ENCODE measurements around the gene CPA2. TPM values are rescaled to one million over a fixed set of nuclear protein-coding genes. Genes with fewer than 3 reads are reported as not detected.
"Not testable (repeated sequence)": the region's sequence is repeated elsewhere in the genome, so short reads cannot be mapped to it uniquely, and the experiment has no call there.

Gene CPA2
- total and polyA plus RNA-seq, 2 donors = 0.14 to 0.71 TPM

DNA sequence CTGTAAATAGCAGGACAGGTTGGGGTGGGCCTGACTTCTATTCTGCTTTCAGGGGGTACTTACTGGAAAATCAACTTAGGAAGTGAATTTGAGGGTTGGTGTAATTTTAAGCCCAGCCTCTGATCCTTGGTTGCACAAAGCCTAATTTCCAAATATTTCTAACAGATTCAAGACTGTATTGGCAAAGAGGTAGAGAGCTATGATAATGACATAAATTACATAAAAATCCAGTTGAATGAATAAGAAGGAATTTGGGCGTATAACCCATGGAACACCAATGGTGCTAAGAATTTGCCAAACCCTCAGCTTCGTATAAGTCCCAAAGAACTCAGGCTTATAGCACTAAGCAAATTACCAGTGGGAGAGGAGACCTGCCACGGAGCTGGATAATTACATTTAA is 38.2 kb downstream of the CPA2 start:
- Histone ChIP-seq H3K4me3 (ENCODE audit: low read length in 2 of 2) (no peak overlapping the region), H3K36me3 (ENCODE audit: control insufficient read depth in 2 of 2, insufficient read depth in 2 of 2, low read length in 1 of 2) (no peaks in the 10 kb centered on the region), H3K9me3 (ENCODE audit: control insufficient read depth in 2 of 2, insufficient read depth in 1 of 2, low read length in 1 of 2) (peaks cover 0 to 7% of the 10 kb centered on the region in 2 donors), H3K4me1 (ENCODE audit: control insufficient read depth in 2 of 2, insufficient read depth in 2 of 2, low read length in 2 of 2) (peaks cover 0 to 18% of the 10 kb centered on the region in 2 donors), H3K27ac (ENCODE audit: low read depth in 1 of 2, low read length in 1 of 2) (no peak overlapping the region), H3K27me3 (ENCODE audit: control insufficient read depth in 2 of 2, insufficient read depth in 1 of 2, low read length in 1 of 2) (no peaks in the 10 kb centered on the region)
- no peak for DNase-seq (ENCODE audit: low read depth in 6 of 9, low spot score in 9 of 9)
- 99% methylated on average over 3 of the region's 3 CpGs for WGBS

DNA sequence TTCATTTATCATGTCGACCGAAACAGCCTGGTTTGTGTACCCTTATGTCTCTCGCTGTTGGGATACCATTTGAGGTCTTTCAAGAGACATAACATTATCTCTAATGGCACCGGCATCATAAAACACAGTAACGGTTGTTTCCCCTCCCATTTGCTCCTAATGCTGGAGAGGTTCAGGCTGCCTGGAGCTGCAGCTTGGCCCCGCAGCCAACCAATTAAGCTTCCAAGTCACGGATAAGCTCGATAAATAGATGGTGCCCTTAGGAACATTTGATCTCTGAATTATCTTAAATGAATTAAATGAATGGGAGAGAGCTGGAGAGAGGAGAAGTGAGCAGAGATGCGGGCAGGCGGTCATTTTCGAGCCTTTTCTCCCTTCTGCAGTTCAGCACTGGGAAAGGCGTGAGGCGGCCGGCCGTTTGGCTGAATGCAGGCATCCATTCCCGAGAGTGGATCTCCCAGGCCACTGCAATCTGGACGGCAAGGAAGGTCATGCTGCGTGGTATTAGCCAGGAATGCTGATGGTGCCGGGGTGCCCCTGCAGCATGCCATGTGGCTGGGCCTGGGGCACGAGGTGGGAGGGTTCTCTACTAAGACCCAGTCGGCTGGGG is 38.9 kb downstream of the CPA2 start:
- no peaks in the 10 kb centered on the region for H3K27me3 ChIP-seq (ENCODE audit: control insufficient read depth in 2 of 2, insufficient read depth in 1 of 2, low read length in 1 of 2)
- peaks cover 0 to 20% of the 10 kb centered on the region in 2 donors for H3K4me1 ChIP-seq (ENCODE audit: control insufficient read depth in 2 of 2, insufficient read depth in 2 of 2, low read length in 2 of 2)
- H3K27ac ChIP-seq (ENCODE audit: low read depth in 1 of 2, low read length in 1 of 2) = no peak overlapping the region
- no peak for DNase-seq (ENCODE audit: low read depth in 6 of 9, low spot score in 9 of 9)
- peaks cover 0 to 4% of the 10 kb centered on the region in 2 donors for H3K9me3 ChIP-seq (ENCODE audit: control insufficient read depth in 2 of 2, insufficient read depth in 1 of 2, low read length in 1 of 2)
- 97% methylated on average over 21 of the region's 21 CpGs for WGBS
- H3K36me3 ChIP-seq (ENCODE audit: control insufficient read depth in 2 of 2, insufficient read depth in 2 of 2, low read length in 1 of 2) = no peaks in the 10 kb centered on the region
- H3K4me3 ChIP-seq (ENCODE audit: low read length in 2 of 2) = no peak overlapping the region

DNA sequence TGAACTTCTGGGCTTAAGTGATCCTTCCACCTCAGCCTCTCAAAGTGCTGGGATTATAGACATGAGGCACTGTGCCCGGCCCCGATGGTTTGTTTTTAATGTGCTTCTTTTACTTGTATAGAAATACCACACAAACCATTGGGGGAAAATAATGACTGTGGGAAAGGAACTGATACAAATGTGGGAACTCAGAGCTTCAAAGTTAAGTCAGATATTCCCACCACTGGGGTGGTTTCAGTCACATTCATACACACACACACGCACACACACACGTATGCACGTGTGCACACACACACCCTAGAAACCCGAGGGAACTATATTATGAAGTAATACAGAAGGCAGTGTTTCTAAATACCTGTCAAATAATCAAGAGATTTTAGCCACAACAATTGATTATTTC is 43.3 kb downstream of the CPA2 start:
- peaks cover 4 to 28% of the 10 kb centered on the region in 2 donors for H3K4me1 ChIP-seq (ENCODE audit: control insufficient read depth in 2 of 2, insufficient read depth in 2 of 2, low read length in 2 of 2)
- no peaks in the 10 kb centered on the region for H3K27me3 ChIP-seq (ENCODE audit: control insufficient read depth in 2 of 2, insufficient read depth in 1 of 2, low read length in 1 of 2)
- no peak for DNase-seq (ENCODE audit: low read depth in 6 of 9, low spot score in 9 of 9)
- no peaks in the 10 kb centered on the region for H3K36me3 ChIP-seq (ENCODE audit: control insufficient read depth in 2 of 2, insufficient read depth in 2 of 2, low read length in 1 of 2)
- WGBS = 16% methylated on average over 6 of the region's 6 CpGs
- no peaks in the 10 kb centered on the region for H3K9me3 ChIP-seq (ENCODE audit: control insufficient read depth in 2 of 2, insufficient read depth in 1 of 2, low read length in 1 of 2)
- peak overlapping the region in 1 of 2 donors; percentile 68 for H3K27ac ChIP-seq (ENCODE audit: low read depth in 1 of 2, low read length in 1 of 2)
- H3K4me3 ChIP-seq (ENCODE audit: low read length in 2 of 2) = no peak overlapping the region

DNA sequence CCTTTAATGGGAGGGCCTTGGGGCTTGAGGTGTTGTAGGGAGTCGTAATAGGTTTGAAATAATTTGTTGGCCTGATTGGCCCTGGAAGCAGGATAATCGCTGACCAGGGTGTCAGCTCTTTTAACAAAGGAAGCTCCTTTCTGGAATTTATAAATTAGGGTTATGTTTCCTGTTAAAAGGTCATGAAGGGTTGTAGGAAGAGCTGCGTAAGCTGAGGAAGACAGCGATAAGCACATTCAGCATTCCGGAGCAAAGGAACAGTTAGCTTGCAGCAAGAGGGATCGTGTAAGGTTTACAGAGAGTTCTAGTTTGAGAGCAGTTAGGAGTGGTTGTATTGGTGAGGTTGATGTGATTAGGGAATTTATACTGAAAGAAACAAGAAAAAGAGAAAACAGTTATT is 47.6 kb downstream of the CPA2 start:
- H3K9me3 ChIP-seq (ENCODE audit: control insufficient read depth in 2 of 2, insufficient read depth in 1 of 2, low read length in 1 of 2) = no peaks in the 10 kb centered on the region
- no peak overlapping the region for H3K4me3 ChIP-seq (ENCODE audit: low read length in 2 of 2)
- no peaks in the 10 kb centered on the region for H3K27me3 ChIP-seq (ENCODE audit: control insufficient read depth in 2 of 2, insufficient read depth in 1 of 2, low read length in 1 of 2)
- H3K4me1 ChIP-seq (ENCODE audit: control insufficient read depth in 2 of 2, insufficient read depth in 2 of 2, low read length in 2 of 2) = peaks cover 4 to 20% of the 10 kb centered on the region in 2 donors
- no peaks in the 10 kb centered on the region for H3K36me3 ChIP-seq (ENCODE audit: control insufficient read depth in 2 of 2, insufficient read depth in 2 of 2, low read length in 1 of 2)
- no peak overlapping the region for H3K27ac ChIP-seq (ENCODE audit: low read depth in 1 of 2, low read length in 1 of 2)
- 97% methylated on average over 6 of the region's 6 CpGs for WGBS
- no peak for DNase-seq (ENCODE audit: low read depth in 6 of 9, low spot score in 9 of 9)

DNA sequence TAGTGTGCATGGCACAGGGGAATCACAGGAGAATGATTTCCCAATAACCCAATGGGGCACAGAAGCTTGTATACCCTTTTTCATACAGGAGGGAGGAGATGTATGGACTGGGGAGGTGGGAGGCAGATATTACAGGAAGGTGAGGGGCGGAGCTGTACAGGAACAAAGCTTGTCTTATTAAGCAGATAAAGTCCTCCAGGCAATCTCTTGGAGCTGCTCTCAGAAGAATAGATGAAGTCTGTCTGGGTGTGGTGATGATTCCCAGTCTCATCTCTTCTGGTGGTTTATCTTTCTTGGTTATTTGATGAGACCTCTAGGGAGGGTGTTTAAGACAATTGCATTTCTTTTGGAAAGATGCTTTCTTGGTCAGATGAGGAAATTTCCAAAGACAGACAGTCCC is 52.9 kb downstream of the CPA2 start:
- H3K9me3 ChIP-seq (ENCODE audit: control insufficient read depth in 2 of 2, insufficient read depth in 1 of 2, low read length in 1 of 2) = no peaks in the 10 kb centered on the region
- H3K4me3 ChIP-seq (ENCODE audit: low read length in 2 of 2) = no peak overlapping the region
- H3K27ac ChIP-seq (ENCODE audit: low read depth in 1 of 2, low read length in 1 of 2) = no peak overlapping the region
- H3K27me3 ChIP-seq (ENCODE audit: control insufficient read depth in 2 of 2, insufficient read depth in 1 of 2, low read length in 1 of 2) = no peaks in the 10 kb centered on the region
- no peaks in the 10 kb centered on the region for H3K36me3 ChIP-seq (ENCODE audit: control insufficient read depth in 2 of 2, insufficient read depth in 2 of 2, low read length in 1 of 2)
- H3K4me1 ChIP-seq (ENCODE audit: control insufficient read depth in 2 of 2, insufficient read depth in 2 of 2, low read length in 2 of 2) = no peaks in the 10 kb centered on the region
- 100% methylated on average over 1 of the region's 1 CpG for WGBS
- DNase-seq (ENCODE audit: low read depth in 6 of 9, low spot score in 9 of 9) = no peak

DNA sequence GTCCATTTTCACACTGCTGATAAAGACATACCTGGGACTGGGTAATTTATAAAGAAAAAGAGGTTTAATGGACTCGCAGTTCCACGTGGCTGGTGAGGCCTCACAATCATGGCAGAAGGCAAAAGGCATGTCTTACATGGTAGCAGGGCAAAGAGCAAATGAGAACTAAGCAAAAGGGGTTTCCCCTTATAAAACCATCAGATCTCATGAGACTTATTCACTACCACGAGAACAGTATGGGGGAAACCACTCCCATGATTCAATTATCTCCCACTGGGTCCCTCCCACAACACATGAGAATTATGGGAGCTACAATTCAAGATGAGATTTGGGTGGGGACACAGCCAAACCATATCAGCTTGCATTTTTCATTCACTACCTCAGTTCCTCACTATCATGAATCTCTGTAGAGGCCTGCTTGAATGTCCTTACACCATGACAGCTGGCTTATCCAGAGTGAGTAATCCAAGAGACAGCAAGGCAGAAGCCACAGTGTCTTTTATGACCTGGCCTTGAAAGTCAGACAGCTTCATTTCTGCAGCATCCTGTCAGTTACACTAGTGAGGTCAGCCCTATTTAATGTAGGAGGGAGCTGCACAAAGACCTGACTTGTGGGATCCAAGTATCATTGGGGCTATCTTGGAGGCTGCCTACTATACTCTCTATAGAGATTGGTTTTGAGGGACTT is 55.0 kb downstream of the CPA2 start:
- not testable (repeated sequence) for DNase-seq (ENCODE audit: low read depth in 6 of 9, low spot score in 9 of 9); H3K4me1 ChIP-seq (ENCODE audit: control insufficient read depth in 2 of 2, insufficient read depth in 2 of 2, low read length in 2 of 2)
- WGBS = 94% methylated on average over 3 of the region's 3 CpGs

DNA sequence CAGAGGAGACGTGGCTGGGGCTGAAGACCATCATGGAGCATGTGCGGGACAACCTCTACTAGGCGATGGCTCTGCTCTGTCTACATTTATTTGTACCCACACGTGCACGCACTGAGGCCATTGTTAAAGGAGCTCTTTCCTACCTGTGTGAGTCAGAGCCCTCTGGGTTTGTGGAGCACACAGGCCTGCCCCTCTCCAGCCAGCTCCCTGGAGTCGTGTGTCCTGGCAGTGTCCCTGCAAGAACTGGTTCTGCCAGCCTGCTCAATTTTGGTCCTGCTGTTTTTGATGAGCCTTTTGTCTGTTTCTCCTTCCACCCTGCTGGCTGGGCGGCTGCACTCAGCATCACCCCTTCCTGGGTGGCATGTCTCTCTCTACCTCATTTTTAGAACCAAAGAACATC is 56.0 kb downstream of the CPA2 start:
- WGBS = 96% methylated on average over 7 of the region's 7 CpGs
- Histone ChIP-seq H3K27ac (ENCODE audit: low read depth in 1 of 2, low read length in 1 of 2) (no peak overlapping the region), H3K4me1 (ENCODE audit: control insufficient read depth in 2 of 2, insufficient read depth in 2 of 2, low read length in 2 of 2) (no peaks in the 10 kb centered on the region), H3K4me3 (ENCODE audit: low read length in 2 of 2) (no peak overlapping the region), H3K36me3 (ENCODE audit: control insufficient read depth in 2 of 2, insufficient read depth in 2 of 2, low read length in 1 of 2) (no peaks in the 10 kb centered on the region), H3K9me3 (ENCODE audit: control insufficient read depth in 2 of 2, insufficient read depth in 1 of 2, low read length in 1 of 2) (no peaks in the 10 kb centered on the region), H3K27me3 (ENCODE audit: control insufficient read depth in 2 of 2, insufficient read depth in 1 of 2, low read length in 1 of 2) (no peaks in the 10 kb centered on the region)
- no peak for DNase-seq (ENCODE audit: low read depth in 6 of 9, low spot score in 9 of 9)

More for the DNA sequence above, 55.0 kb downstream of the CPA2 start:
- not testable (repeated sequence) for H3K9me3 ChIP-seq (ENCODE audit: control insufficient read depth in 2 of 2, insufficient read depth in 1 of 2, low read length in 1 of 2); H3K27ac ChIP-seq (ENCODE audit: low read depth in 1 of 2, low read length in 1 of 2); H3K4me3 ChIP-seq (ENCODE audit: low read length in 2 of 2); H3K27me3 ChIP-seq (ENCODE audit: control insufficient read depth in 2 of 2, insufficient read depth in 1 of 2, low read length in 1 of 2); H3K36me3 ChIP-seq (ENCODE audit: control insufficient read depth in 2 of 2, insufficient read depth in 2 of 2, low read length in 1 of 2)

DNA sequence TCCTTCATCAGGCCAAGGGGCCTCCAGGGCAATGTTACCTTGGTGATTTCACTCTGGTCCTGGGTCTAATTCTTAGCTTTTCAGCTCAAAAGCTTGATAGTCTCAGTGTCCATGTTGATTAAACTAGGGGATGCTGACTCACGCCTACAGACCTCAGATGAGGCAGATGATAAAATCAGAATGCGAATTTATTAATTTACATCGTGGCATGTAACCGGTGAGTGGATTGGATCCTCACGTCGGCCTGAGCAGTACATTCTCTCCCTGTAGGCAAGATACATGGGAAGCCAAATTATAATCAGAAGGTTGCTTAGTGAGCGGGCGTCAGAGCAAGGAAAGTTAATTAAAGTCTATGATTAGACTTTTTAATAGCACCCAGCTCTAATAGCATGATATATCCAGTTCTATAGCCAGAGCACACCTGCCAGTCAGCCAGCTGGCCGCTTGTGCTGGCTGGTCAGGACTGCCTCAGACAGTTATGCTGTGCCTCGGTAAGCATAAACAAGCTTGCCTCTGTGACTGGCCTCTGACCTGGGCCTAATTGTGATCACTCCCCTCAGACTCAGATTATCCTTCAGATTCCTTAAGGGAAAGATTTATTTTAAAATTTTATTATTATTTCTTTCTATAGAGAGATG is 57.8 kb downstream of the CPA2 start:
- Histone ChIP-seq H3K36me3 (ENCODE audit: control insufficient read depth in 2 of 2, insufficient read depth in 2 of 2, low read length in 1 of 2) (no peaks in the 10 kb centered on the region), H3K4me1 (ENCODE audit: control insufficient read depth in 2 of 2, insufficient read depth in 2 of 2, low read length in 2 of 2) (no peaks in the 10 kb centered on the region), H3K27ac (ENCODE audit: low read depth in 1 of 2, low read length in 1 of 2) (no peak overlapping the region), H3K4me3 (ENCODE audit: low read length in 2 of 2) (no peak overlapping the region), H3K27me3 (ENCODE audit: control insufficient read depth in 2 of 2, insufficient read depth in 1 of 2, low read length in 1 of 2) (no peaks in the 10 kb centered on the region), H3K9me3 (ENCODE audit: control insufficient read depth in 2 of 2, insufficient read depth in 1 of 2, low read length in 1 of 2) (no peaks in the 10 kb centered on the region)
- DNase-seq (ENCODE audit: low read depth in 6 of 9, low spot score in 9 of 9) = no peak
- WGBS = 97% methylated on average over 10 of the region's 10 CpGs

DNA sequence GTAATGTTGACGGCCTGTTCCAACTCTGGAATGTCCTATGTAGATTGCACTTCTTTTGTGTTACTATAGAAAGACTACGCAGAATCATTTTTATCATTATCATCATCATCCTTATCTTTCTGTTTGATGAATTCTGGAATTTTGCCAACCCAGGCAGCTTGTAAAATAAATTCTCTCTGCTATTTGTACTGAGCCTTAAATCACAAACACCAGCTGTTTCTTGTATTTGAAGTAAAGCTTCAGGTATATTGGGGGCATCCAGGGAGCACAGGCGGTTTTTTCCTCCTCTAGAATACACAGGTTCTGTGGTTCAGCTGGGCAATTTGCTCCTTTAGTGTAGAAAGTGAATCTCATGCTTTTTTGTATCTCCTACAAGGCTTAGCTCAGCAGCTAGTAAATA is 63.0 kb downstream of the CPA2 start:
- DNase-seq (ENCODE audit: low read depth in 6 of 9, low spot score in 9 of 9) = no peak
- 76% methylated on average over 3 of the region's 3 CpGs for WGBS
- no peak overlapping the region for H3K4me3 ChIP-seq (ENCODE audit: low read length in 2 of 2)

More for the DNA sequence above, 63.0 kb downstream of the CPA2 start:
- no peaks in the 10 kb centered on the region for H3K27me3 ChIP-seq (ENCODE audit: control insufficient read depth in 2 of 2, insufficient read depth in 1 of 2, low read length in 1 of 2)
- no peaks in the 10 kb centered on the region for H3K9me3 ChIP-seq (ENCODE audit: control insufficient read depth in 2 of 2, insufficient read depth in 1 of 2, low read length in 1 of 2)
- no peak overlapping the region for H3K27ac ChIP-seq (ENCODE audit: low read depth in 1 of 2, low read length in 1 of 2)
- H3K4me1 ChIP-seq (ENCODE audit: control insufficient read depth in 2 of 2, insufficient read depth in 2 of 2, low read length in 2 of 2) = no peaks in the 10 kb centered on the region
- H3K36me3 ChIP-seq (ENCODE audit: control insufficient read depth in 2 of 2, insufficient read depth in 2 of 2, low read length in 1 of 2) = no peaks in the 10 kb centered on the region
